ENCODE data around the gene TGIF1.

Gene TGIF1

DNA sequence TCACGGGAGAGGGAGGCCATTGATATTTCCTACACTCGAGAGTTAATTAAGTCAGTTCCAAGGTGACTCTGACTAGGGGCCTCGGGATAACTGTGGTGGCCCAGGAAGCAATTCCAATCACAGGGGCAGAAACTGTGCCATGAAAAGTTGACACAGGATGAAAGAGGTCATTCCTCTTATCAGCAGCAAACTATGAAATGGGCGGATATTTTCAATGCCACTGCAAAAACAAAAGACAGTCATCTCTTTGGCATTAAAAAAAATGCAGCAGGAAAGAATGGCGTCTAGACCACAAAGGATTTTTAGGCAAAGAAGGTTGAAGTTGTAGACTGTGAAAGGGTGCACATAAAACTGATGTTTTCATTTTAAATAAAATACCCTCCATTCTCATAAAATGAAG is 50.0 kb downstream of the TGIF1 start:
- H3K9me3 ChIP-seq (ENCODE audit: low read depth, low read length) = no peaks in the 10 kb centered on the region
- H3K9ac ChIP-seq (ENCODE audit: insufficient read length) = no peak overlapping the region
- no peak for DNase-seq (ENCODE audit: low read depth, low spot score)
- H3K4me3 ChIP-seq = no peak overlapping the region; the same call in 1 of the 2 replicates
- H3K36me3 ChIP-seq (ENCODE audit: insufficient read depth, low read length) = no peaks in the 10 kb centered on the region
- H3K27ac ChIP-seq = no peak overlapping the region
- no peak for TF ChIP-seq FOXP2 (optimal IDR thresholded peaks at IDR 0.05; ENCODE audit: control extremely low read depth, extremely low read length, insufficient read depth)
- TF ChIP-seq POLR2AphosphoS5 (IDR thresholded peaks at IDR 0.05; ENCODE audit: borderline replicate concordance, low read depth, low read length) = no peak
- TF ChIP-seq EZH2 (IDR thresholded peaks at IDR 0.05) = no peak

DNA sequence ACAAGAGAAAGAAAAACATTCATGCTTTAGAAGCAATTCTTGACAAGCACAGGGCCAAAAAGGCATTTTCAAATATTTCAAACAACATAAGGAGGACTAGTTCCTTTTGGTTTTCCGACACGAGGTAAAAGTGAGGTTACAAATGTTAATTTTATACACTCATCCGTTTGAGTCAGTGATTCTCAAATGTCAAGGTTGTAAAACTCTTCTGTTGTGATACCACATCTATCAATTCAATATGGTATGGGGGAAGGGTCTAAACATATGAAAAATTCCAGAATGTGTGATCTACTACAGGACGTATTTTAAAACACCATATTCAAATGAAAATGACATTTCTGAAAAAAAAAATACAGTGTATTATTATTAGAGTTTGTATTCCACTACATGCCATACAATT is 52.7 kb downstream of the TGIF1 start:
- Histone ChIP-seq H3K36me3 (ENCODE audit: insufficient read depth, low read length) (no peaks in the 10 kb centered on the region), H3K9ac (ENCODE audit: insufficient read length) (no peak overlapping the region), H3K4me3 (no peak overlapping the region), H3K27ac (no peak overlapping the region), H3K9me3 (ENCODE audit: low read depth, low read length) (no peaks in the 10 kb centered on the region)
- TF ChIP-seq EZH2 (IDR thresholded peaks at IDR 0.05) = no peak
- TF ChIP-seq FOXP2 (optimal IDR thresholded peaks at IDR 0.05; ENCODE audit: control extremely low read depth, extremely low read length, insufficient read depth) = no peak
- TF ChIP-seq POLR2AphosphoS5 (IDR thresholded peaks at IDR 0.05; ENCODE audit: borderline replicate concordance, low read depth, low read length) = no peak
- no peak for DNase-seq (ENCODE audit: low read depth, low spot score)

DNA sequence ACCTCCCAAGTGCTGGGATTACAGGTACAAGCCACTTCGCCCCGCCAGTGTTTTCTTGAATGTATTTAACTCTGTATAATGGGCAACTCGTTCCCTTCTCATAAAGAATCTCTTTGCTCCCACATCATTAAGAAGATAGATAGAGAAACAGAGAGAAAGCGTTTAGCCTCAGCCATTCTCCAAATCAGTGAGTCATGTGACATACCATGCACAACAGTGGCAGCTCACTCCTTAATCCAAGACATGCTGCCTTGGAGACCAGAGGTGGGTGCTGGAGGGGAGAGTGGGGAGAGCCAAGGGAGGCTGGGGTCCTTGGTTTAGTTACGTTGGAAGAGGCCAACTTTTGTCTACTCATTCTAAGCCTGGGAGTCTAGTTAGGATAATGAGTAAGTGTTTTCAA is 54.7 kb downstream of the TGIF1 start:
- Histone ChIP-seq H3K4me3 (no peak overlapping the region), H3K9ac (ENCODE audit: insufficient read length) (no peak overlapping the region), H3K9me3 (ENCODE audit: low read depth, low read length) (no peaks in the 10 kb centered on the region), H3K27ac (no peak overlapping the region), H3K36me3 (ENCODE audit: insufficient read depth, low read length) (no peaks in the 10 kb centered on the region)
- TF ChIP-seq POLR2AphosphoS5 (IDR thresholded peaks at IDR 0.05; ENCODE audit: borderline replicate concordance, low read depth, low read length) = no peak
- TF ChIP-seq EZH2 (IDR thresholded peaks at IDR 0.05) = no peak
- no peak for TF ChIP-seq FOXP2 (optimal IDR thresholded peaks at IDR 0.05; ENCODE audit: control extremely low read depth, extremely low read length, insufficient read depth)
- no peak for DNase-seq (ENCODE audit: low read depth, low spot score)

DNA sequence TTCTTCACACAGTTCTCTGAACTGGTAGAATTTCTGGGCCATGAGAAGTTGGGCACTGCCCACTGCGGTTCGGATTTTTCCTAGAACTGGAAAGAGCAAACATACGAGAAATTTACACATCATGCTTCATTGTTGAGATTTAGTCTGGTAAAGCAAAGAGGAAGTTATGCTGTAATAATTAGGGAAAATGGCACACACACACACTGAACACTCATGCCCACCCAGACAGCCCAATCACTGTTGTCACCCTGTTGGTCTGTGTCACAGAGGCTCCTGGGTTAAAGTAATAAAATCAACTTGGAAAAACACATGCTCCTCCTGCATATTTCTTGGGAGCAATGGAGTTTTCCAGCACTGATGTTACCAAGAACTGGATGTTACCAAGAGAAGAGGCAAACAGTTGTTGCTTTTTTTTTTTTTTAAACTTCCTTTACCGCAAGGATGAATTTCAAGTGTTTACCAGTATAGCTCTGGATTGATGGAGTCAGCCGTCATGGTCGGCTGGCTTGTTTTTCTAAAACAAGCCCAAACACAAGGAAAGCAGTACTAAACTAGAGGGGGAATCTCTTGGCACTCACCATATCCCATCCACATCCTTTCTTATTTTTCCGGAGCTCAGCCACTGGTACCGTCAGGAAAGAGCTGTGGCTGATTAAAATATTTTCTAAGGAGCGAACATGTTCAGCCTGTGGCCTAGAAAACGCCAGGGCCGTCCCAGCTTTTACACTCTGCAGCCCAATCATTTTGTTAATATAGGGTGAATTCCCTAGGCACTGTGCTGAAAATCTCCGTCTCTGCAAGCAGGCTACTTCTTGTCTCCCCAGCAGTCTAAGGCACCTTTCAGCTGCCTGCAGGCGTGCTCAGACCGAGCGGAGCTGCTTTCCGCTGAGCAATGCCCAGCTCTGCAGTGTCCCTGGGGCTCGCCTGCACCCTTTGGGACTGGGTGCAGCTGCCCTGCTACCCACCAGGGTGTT is 58.9 kb downstream of the TGIF1 start:
- Histone ChIP-seq H3K9ac (ENCODE audit: insufficient read length) (no peak overlapping the region), H3K9me3 (ENCODE audit: low read depth, low read length) (no peaks in the 10 kb centered on the region), H3K27ac (peak overlapping the region; percentile 64), H3K4me3 (peak overlapping the region; percentile 20), H3K36me3 (ENCODE audit: insufficient read depth, low read length) (no peaks in the 10 kb centered on the region)
- DNase-seq (ENCODE audit: low read depth, low spot score) = no peak
- TF ChIP-seq FOXP2 (optimal IDR thresholded peaks at IDR 0.05; ENCODE audit: control extremely low read depth, extremely low read length, insufficient read depth) (no peak), POLR2AphosphoS5 (IDR thresholded peaks at IDR 0.05; ENCODE audit: borderline replicate concordance, low read depth, low read length) (no peak), EZH2 (IDR thresholded peaks at IDR 0.05) (no peak)
